LNCAP (cell line): ENCODE data around the gene FAM53A.

Source experiments
- TF ChIP-seq, protein P1 (sequence below): fragments of 450-650 bp; IDR thresholded peaks from 2 replicates; pipeline ENCODE4 v1.5.1; 2017; ENCODE audit warnings: mild to moderate bottlenecking

FAM53A gene

GRCh38 chr4:1614049-1614448 lies 70.1 kb downstream of the FAM53A start:
- TF ChIP-seq, protein P1, sequence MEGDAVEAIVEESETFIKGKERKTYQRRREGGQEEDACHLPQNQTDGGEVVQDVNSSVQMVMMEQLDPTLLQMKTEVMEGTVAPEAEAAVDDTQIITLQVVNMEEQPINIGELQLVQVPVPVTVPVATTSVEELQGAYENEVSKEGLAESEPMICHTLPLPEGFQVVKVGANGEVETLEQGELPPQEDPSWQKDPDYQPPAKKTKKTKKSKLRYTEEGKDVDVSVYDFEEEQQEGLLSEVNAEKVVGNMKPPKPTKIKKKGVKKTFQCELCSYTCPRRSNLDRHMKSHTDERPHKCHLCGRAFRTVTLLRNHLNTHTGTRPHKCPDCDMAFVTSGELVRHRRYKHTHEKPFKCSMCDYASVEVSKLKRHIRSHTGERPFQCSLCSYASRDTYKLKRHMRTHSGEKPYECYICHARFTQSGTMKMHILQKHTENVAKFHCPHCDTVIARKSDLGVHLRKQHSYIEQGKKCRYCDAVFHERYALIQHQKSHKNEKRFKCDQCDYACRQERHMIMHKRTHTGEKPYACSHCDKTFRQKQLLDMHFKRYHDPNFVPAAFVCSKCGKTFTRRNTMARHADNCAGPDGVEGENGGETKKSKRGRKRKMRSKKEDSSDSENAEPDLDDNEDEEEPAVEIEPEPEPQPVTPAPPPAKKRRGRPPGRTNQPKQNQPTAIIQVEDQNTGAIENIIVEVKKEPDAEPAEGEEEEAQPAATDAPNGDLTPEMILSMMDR = no peak

DNA sequence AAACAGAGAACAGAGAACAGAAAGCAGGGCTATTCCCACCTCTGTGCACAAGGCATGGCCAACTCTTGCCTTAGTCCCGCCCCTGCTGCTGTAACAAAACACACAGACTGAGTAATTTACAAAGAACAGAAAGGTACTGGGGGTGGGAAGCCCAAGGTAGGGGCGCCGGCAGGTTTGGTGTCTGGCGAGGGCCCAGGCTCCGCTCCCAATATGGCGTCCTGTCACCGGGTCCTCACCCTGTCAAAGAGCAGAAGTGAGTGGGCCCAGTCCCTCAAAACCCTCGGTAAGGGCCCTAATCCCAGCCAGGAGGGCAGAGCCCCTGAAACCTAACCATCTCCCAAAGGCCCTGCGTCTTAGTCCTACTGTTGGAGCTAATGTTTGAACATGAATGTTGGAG lies 71.0 kb downstream of the FAM53A start:
- TF ChIP-seq, protein P1 = no peak

DNA sequence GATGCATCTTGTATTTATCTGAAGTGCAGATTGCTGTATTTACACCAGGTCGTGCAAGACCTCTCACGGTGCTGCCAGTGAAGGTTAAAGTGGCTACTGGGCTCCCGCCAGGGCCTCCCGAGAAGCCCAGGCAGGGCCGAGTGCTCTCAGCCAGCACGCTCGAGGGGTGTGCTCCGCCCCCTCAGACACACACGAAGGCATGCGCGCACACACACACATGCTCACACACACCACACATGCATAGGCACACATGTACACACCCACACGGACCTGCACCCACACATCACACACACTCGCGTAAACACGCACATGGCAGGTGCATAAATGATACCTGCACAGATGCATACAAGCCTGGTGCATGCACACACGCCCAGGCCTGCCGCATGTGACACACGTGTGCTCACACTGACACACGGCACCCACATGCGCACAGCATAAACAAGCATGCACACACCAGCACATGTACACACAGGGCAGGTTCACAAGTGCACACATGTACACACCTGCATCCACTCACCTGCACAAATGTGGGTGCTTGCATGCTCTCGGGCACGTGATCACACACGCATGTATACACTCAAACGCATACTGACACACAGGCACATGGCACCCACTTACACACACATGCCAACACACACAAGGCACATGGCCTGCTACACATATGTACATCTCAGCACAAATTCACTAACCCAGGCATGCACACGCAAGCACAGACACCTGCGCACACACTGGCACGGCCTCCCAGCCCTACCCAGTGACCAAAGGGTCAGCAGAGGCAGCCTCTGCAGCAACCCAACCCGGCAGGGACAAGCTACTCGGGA lies 71.6 kb downstream of the FAM53A start:
- TF ChIP-seq, protein P1 = no peak

DNA sequence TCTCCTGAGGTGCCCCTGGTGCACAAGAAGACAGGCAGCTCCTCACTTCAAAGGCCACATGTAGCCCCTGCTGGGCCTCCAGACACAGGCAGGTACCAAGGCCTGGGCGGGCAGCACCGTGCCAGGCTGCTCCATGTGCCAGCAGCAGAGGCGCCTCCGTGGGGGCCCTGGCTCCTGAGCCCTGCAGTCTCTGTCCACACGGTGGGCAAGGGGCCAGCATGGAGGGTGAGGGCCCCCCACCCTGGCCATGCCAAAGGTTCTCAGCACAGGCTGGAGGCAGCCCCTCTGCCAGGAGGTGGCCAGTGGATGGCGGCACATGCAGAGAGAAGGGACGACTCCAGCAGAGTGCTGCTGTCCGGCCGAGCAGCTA lies 72.6 kb downstream of the FAM53A start:
- TF ChIP-seq, protein P1 = no peak

- TF ChIP-seq, protein P1 = no peak
These were observed 73.2 kb downstream of the FAM53A start for GRCh38 chr4:1610791-1611500.

- TF ChIP-seq, protein P1 = no peak
These were observed 74.0 kb downstream of the FAM53A start for GRCh38 chr4:1609901-1610790.

DNA sequence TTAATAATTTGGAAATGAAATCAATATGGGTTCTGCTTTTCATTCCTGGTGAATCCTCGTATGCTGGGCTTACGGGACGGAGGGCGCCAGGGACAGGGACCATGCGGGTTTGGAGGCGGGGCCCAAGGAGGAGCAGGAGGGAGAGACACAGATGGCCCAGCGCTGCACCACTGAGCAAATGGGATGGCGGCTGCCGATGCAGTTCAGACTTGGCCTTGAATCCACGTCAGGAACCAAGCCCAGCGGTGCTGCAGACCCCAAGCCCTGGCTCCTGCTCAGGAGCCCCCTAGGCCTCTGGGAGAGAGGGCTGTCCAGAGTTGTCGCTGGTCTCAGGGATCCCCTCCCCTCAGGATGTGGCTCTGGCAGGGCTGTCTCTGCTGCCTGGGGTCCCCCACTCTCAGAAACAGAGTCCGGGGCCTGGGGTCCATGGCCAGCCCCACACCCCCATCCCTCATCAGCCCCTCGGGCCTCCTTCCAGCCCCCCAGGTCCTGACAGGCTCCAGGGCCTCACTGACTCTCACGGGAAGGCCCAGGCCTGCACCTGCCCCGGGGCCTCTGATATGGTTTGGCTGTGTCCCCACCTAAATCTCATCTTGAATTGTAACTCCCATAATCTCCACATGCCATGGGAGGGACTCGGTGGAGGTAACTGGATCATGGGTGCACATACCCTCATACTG lies 75.2 kb downstream of the FAM53A start:
- TF ChIP-seq, protein P1 = no peak
